K562 (cell line): Measurements from ENCODE around the gene DLK2. TPM values are rescaled to one million over a fixed set of nuclear protein-coding genes. Genes with fewer than 3 reads are reported as not detected.

Experiments used
- ATAC-seq: fragments of 200-7000 bp; cut with Tn5 transposase; 3 replicates; pipeline ENCODE4 v1.9.1; 2020; ENCODE audit warnings: moderate library complexity
- BruUV-seq: library from RNA; stranded (reverse); fragments of 400-500 nt; replicated peaks from 2 replicates; lab custom pipeline; 2021; lab: Mats Ljungman, UMichigan
- CTCF ChIA-PET: fragments of 300-600 bp; formaldehyde crosslinking; extraction: SDS; loops from one replicate; lab custom pipeline; 2021; ENCODE audit warnings: low intra/inter-chr PET ratio; lab: Yijun Ruan, JAX
- POLR2A ChIA-PET: fragments of 300-600, 350-650 bp; sonication (Branson Sonifier 250); formaldehyde crosslinking; extraction: SDS; loops from one replicate; lab custom pipeline; 2021; ENCODE audit warnings: antibody characterized with exemption, inconsistent platforms; lab: Yijun Ruan, JAX
- DNase-seq, 4 experiments: peaks; one replicate each; pipeline versions ENCODE4 v3.0.0 to v3.0.0-alpha.2; 2011 to 2018; ENCODE audit warnings: low spot score in 3 of 4, mixed read lengths in 3 of 4; ENCODE audit errors: extremely low read depth in 1 of 4
- FAIRE-seq: peaks from 2 replicates; lab custom pipeline; 2011; peaks lifted over from hg19 to GRCh38; lab: Jason Lieb, UNC
- H2AFZ ChIP-seq: 2 replicates; pipeline ENCODE4 v1.6.0; 2011; ENCODE audit warnings: low read depth, low read length, control low read depth, inconsistent platforms
- H3K27ac ChIP-seq: fragments of 200-600 bp; 3 replicates; pipeline ENCODE4 v1.8.0; 2011; ENCODE audit warnings: low read depth, mild to moderate bottlenecking, control low read depth, inconsistent platforms, low read length, moderate library complexity, mixed read lengths; ENCODE audit errors: extremely low read depth
- H3K27me3 ChIP-seq, 2 experiments: fragments of 300-600 bp in 1 of 2; 2 replicates in 1 of 2; 3 replicates in 1 of 2; pipeline versions ENCODE4 v1.6.0 to v1.8.0; 2011; ENCODE audit warnings: inconsistent platforms in 2 of 2, low read length in 2 of 2, mild to moderate bottlenecking in 1 of 2, mixed read lengths in 1 of 2, moderate library complexity in 1 of 2; ENCODE audit not compliant: control insufficient read depth in 2 of 2, insufficient read depth in 2 of 2
- H3K36me3 ChIP-seq: fragments of 300-600 bp; 3 replicates; pipeline ENCODE4 v1.8.0; 2011; ENCODE audit warnings: mild to moderate bottlenecking, low read length, inconsistent platforms; ENCODE audit not compliant: control insufficient read depth, insufficient read depth
- H3K4me1 ChIP-seq, 2 experiments: fragments of 200-600 bp in 1 of 2; replicated peaks in 1 of 2; 2 replicates in 1 of 2; 3 replicates in 1 of 2; pipeline versions ENCODE4 v1.5.1 to v1.8.0; 2011; ENCODE audit warnings: inconsistent platforms in 2 of 2, low read length in 2 of 2, mild to moderate bottlenecking in 1 of 2, mixed read lengths in 1 of 2, moderate library complexity in 1 of 2; ENCODE audit not compliant: control insufficient read depth in 2 of 2, insufficient read depth in 2 of 2
- H3K4me2 ChIP-seq: 2 replicates; pipeline ENCODE4 v1.6.1; 2011; ENCODE audit warnings: low read length, control low read depth, inconsistent platforms, mixed read lengths; ENCODE audit not compliant: insufficient read depth
- H3K4me3 ChIP-seq: fragments of 200-600 bp; sonication (generic), shearing (Covaris generic); 2 replicates; pipeline ENCODE4 v1.5.1; 2016; ENCODE audit warnings: control low read depth, inconsistent platforms
- H3K79me2 ChIP-seq: fragments of 200-600 bp; 3 replicates; pipeline ENCODE4 v1.8.0; 2011; ENCODE audit warnings: low read length, inconsistent platforms; ENCODE audit not compliant: control insufficient read depth, insufficient read depth
- H3K9ac ChIP-seq, 2 experiments: 2 replicates each; pipeline versions ENCODE4 v1.6.0 to v1.6.1; 2011; ENCODE audit warnings: low read depth in 2 of 2, low read length in 2 of 2, control low read depth in 1 of 2, inconsistent platforms in 1 of 2, mild to moderate bottlenecking in 1 of 2, mixed read lengths in 1 of 2; ENCODE audit not compliant: insufficient read depth in 1 of 2
- H3K9me1 ChIP-seq: one replicate; pipeline ENCODE4 v1.6.0; 2011; ENCODE audit warnings: inconsistent platforms, mild to moderate bottlenecking, low read length, moderate library complexity; ENCODE audit not compliant: control insufficient read depth, insufficient read depth
- H3K9me3 ChIP-seq: replicated peaks from 2 replicates; pipeline ENCODE4 v1.5.1; 2011; ENCODE audit warnings: low read depth, low read length, inconsistent platforms; ENCODE audit not compliant: control insufficient read depth, insufficient read depth
- H4K20me1 ChIP-seq: replicated peaks from 2 replicates; pipeline ENCODE4 v1.6.1; 2011; ENCODE audit warnings: low read length, inconsistent platforms, mixed read lengths; ENCODE audit not compliant: control insufficient read depth, insufficient read depth
- BMI1 ChIP-seq: fragments of 150-350 bp; IDR thresholded peaks from 2 replicates; pipeline ENCODE4 v1.6.1; 2014; ENCODE audit warnings: low read length
- CEBPG ChIP-seq, 3 experiments: fragments of 200-800 bp in 1 of 3; sonication (Bioruptor generic) in 1 of 3; sonication (generic) in 1 of 3; formaldehyde crosslinking in 1 of 3; IDR thresholded peaks in 2 of 3; conservative IDR thresholded peaks in 1 of 3; 2 replicates each; pipeline versions ENCODE4 v1.6.1 to v1.8.0; 2016 to 2022; ENCODE audit warnings: missing compliant biosample characterization in 2 of 3, missing genetic modification characterization in 2 of 3, mild to moderate bottlenecking in 1 of 3, missing genetic modification reagents in 1 of 3
- ELK1 ChIP-seq: sonication (generic); formaldehyde crosslinking; IDR thresholded peaks from 2 replicates; pipeline ENCODE4 v1.8.1; 2022; ENCODE audit warnings: missing genetic modification reagents
- FOXJ2 ChIP-seq: fragments of 200-800 bp; sonication (Bioruptor generic); IDR thresholded peaks from 2 replicates; pipeline ENCODE4 v1.6.1; 2016; ENCODE audit warnings: missing genetic modification characterization, missing compliant biosample characterization
- FOXK2 ChIP-seq, 2 experiments: fragments of 450-650 bp; IDR thresholded peaks in 1 of 2; conservative IDR thresholded peaks in 1 of 2; 2 replicates each; pipeline ENCODE4 v1.6.1; 2016; ENCODE audit warnings: low read depth in 2 of 2, mild to moderate bottlenecking in 1 of 2
- GTF3C2 ChIP-seq: IDR thresholded peaks from 3 replicates; pipeline ENCODE4 v1.6.1; 2011; ENCODE audit warnings: borderline replicate concordance, mild to moderate bottlenecking, moderate library complexity; ENCODE audit not compliant: insufficient read length; ENCODE audit errors: extremely low read depth
- HLTF ChIP-seq: fragments of 450-650 bp; IDR thresholded peaks from 2 replicates; pipeline ENCODE4 v1.6.1; 2016
- HNRNPK ChIP-seq: fragments of 200-400 bp; formaldehyde crosslinking; IDR thresholded peaks from one replicate; pipeline ENCODE4 v1.6.1; 2018; ENCODE audit warnings: mild to moderate bottlenecking, low read depth, low read length; ENCODE audit not compliant: poor library complexity, severe bottlenecking
- HNRNPL ChIP-seq: fragments of 200-400 bp; formaldehyde crosslinking; IDR thresholded peaks from 2 replicates; pipeline ENCODE4 v1.6.1; 2017; ENCODE audit warnings: low read depth, mild to moderate bottlenecking, low read length
- HSF4 ChIP-seq: fragments of 250-450 bp; sonication (Bioruptor Pico); IDR thresholded peaks from 2 replicates; pipeline ENCODE4 v2.1.2; 2022; ENCODE audit warnings: mild to moderate bottlenecking, moderate library complexity, borderline replicate concordance
- KDM2B ChIP-seq: fragments of 250-450 bp; sonication (Bioruptor Pico); IDR thresholded peaks from 2 replicates; pipeline ENCODE4 v1.8.0; 2021; ENCODE audit warnings: mild to moderate bottlenecking, moderate library complexity
- LARP7 ChIP-seq: fragments of 450-650 bp; IDR thresholded peaks from 2 replicates; pipeline ENCODE4 v1.6.1; 2016
- PYGO2 ChIP-seq: fragments of 450-650 bp; IDR thresholded peaks from 2 replicates; pipeline ENCODE4 v1.6.1; 2016; ENCODE audit warnings: mild to moderate bottlenecking, missing genetic modification characterization, moderate library complexity, missing compliant biosample characterization
- XRCC5 ChIP-seq: fragments of 200-400 bp; formaldehyde crosslinking; IDR thresholded peaks from 2 replicates; pipeline ENCODE4 v1.6.1; 2017; ENCODE audit warnings: low read depth, mild to moderate bottlenecking, low read length
- ZNF507 ChIP-seq: conservative IDR thresholded peaks from 2 replicates; pipeline ENCODE4 v1.6.1; 2017; ENCODE audit warnings: missing genetic modification characterization, missing compliant biosample characterization
- ZNF668 ChIP-seq: fragments of 250-450 bp; sonication (Bioruptor Pico); IDR thresholded peaks from 2 replicates; pipeline ENCODE4 v1.8.0; 2022; ENCODE audit warnings: mild to moderate bottlenecking, inconsistent platforms
- ZNF699 ChIP-seq: fragments of 250-450 bp; sonication (Bioruptor Pico); IDR thresholded peaks from 2 replicates; pipeline ENCODE4 v1.8.0; 2021; ENCODE audit warnings: mild to moderate bottlenecking, moderate library complexity; ENCODE audit not compliant: insufficient replicate concordance
- WGBS: fragments of 100-300 bp; shearing (Covaris generic); methylation state at CpG from one replicate; pipeline ENCODE4 v1.1.6; 2016; ENCODE audit warnings: low coverage, mixed read lengths; ENCODE audit not compliant: insufficient coverage; ENCODE audit errors: missing lambda C conversion rate; 5-methylcytosine and 5-hydroxymethylcytosine counted together
- in situ Hi-C: fragments of 300-500 bp; cut with MboI; formaldehyde crosslinking; loops from 4 replicates; pipeline ENCODE4 v1.15.0; 2018; ENCODE audit warnings: inconsistent platforms, mixed read lengths
- intact Hi-C: fragments of 100-400 bp; cut with micrococcal nuclease; formaldehyde crosslinking; loops from 2 replicates; pipeline ENCODE4 v1.14.2; 2022
- polyA plus RNA-seq, 8 experiments: library from polyadenylated mRNA; depleted of rRNA in 4 of 8; stranded (reverse) in 5 of 8; unstranded in 3 of 8; fragments of >200 nt; fragmentation: Nextera tagmentation in 2 of 8; fragmentation: Illumina TruSeq in 1 of 8; extraction: Ambion mirVana in 2 of 8; extraction: Trizol in 1 of 8; gene quantifications; 2 replicates each; pipeline versions ENCODE4 v1.2.1 to v1.2.3, GENCODE V29; 2011 to 2014; ENCODE audit warnings: inconsistent platforms in 1 of 8, missing spikeins in 1 of 8
- total RNA-seq, 7 experiments: library from RNA; depleted of rRNA in 6 of 7; stranded (reverse); fragments of >200 nt in 6 of 7; fragmentation: Illumina TruSeq in 2 of 7; extraction: Trizol in 2 of 7; gene quantifications; 2 replicates each; pipeline versions ENCODE4 v1.2.1 to v1.2.3, GENCODE V29; 2011 to 2021; ENCODE audit warnings: low replicate concordance in 1 of 7
- TF ChIP-seq, protein P1 (sequence below): fragments of 450-650 bp; formaldehyde crosslinking; IDR thresholded peaks from 2 replicates; pipeline ENCODE4 v1.4.0; 2020; ENCODE audit warnings: mild to moderate bottlenecking, moderate library complexity

DLK2 gene
- total and polyA plus RNA-seq, 9 of the 15 experiments (the other 6 are each of a cell fraction or from before 2014, with no cell fraction given): 0.11 to 0.53 (median 0.29) TPM; not detected in 3

DNA sequence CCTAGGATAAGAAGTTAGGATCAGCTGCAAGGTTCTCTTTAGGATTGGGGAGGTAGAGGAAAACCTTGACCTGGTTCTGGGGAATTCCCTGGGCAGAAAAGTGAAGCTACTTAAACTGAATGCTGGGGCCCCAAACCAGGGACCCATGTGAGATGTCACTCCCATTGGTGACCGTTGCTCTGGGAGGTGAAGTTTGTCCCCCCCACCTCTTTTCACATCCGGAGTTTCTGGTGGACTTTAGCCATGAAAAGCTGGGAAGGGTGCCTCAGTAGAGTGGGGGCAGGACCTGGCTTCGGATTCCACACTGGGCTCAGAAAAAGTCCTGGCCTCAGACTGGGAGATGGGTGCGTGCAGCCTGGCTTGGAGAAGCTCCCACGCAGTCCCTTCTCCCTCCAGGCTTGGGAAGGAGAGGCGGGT, 35.2 kb upstream of the DLK2 start:
- no peak for FAIRE-seq
- 64% methylated on average over 6 of the region's 6 CpGs for WGBS
- no peak for ATAC-seq
- TF ChIP-seq FOXK2 (conservative IDR thresholded peaks at IDR 0.05 in 1 of 2, IDR thresholded peaks at IDR 0.05 in 1 of 2; ENCODE audit: low read depth in 2 of 2): no peak
- no peak for TF ChIP-seq ZNF668 (CRISPR knock-in tag)
- no peak for TF ChIP-seq LARP7
- no peak for TF ChIP-seq HNRNPK
- TF ChIP-seq, protein P1, sequence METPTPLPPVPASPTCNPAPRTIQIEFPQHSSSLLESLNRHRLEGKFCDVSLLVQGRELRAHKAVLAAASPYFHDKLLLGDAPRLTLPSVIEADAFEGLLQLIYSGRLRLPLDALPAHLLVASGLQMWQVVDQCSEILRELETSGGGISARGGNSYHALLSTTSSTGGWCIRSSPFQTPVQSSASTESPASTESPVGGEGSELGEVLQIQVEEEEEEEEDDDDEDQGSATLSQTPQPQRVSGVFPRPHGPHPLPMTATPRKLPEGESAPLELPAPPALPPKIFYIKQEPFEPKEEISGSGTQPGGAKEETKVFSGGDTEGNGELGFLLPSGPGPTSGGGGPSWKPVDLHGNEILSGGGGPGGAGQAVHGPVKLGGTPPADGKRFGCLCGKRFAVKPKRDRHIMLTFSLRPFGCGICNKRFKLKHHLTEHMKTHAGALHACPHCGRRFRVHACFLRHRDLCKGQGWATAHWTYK (CRISPR knock-in tag): no peak
- TF ChIP-seq ZNF699: no peak
- TF ChIP-seq HNRNPL: no peak
- no peak for TF ChIP-seq GTF3C2
- no peak for TF ChIP-seq XRCC5
- no peak for TF ChIP-seq ELK1
- TF ChIP-seq HLTF: no peak
- TF ChIP-seq BMI1: no peak
- no peak for TF ChIP-seq PYGO2 (tag)
- TF ChIP-seq HSF4: no peak
- no peak for TF ChIP-seq FOXJ2 (tag)
- no peak for TF ChIP-seq KDM2B (CRISPR knock-in tag)
- TF ChIP-seq CEBPG (CRISPR knock-in tag; IDR thresholded peaks at IDR 0.05): no peak
- no peak for TF ChIP-seq CEBPG (tag; conservative IDR thresholded peaks at IDR 0.05 in 1 of 2, IDR thresholded peaks at IDR 0.05 in 1 of 2)
- TF ChIP-seq ZNF507 (tag): no peak

More for the DNA sequence above, 35.2 kb upstream of the DLK2 start:
- DNase-seq: no peak
- CTCF ChIA-PET: no interaction called here
- no peak overlapping the region for H3K27ac ChIP-seq
- H3K4me1 ChIP-seq: peaks cover 16 to 27% of the 10 kb centered on the region in 2 experiments
- no peak overlapping the region for H2AFZ ChIP-seq
- H3K4me2 ChIP-seq: no peak overlapping the region
- H3K36me3 ChIP-seq: peaks cover 2% of the 10 kb centered on the region; the same call in 1 of the 3 replicates
- POLR2A ChIA-PET: interaction anchor here (0.6 to 8.5 kb wide), 4 partner anchors 12 to 502 kb away, joined by 3 to 54 read pairs (median 14); partner anchors contain the start of genes LRRC73 and TJAP1
- in situ Hi-C loops (loop anchor here (5.0 kb wide), 1 partner anchor 228 kb away; no protein-coding TSS in a partner anchor), intact Hi-C loops (no loop called here)
- no peaks in the 10 kb centered on the region for H3K9me3 ChIP-seq
- no peaks in the 10 kb centered on the region for H3K27me3 ChIP-seq
- no TSS peak for BruUV-seq
- H4K20me1 ChIP-seq: peaks cover 24% of the 10 kb centered on the region
- H3K79me2 ChIP-seq: 0 out of 3 replicates have a peak, but pooled peaks cover 3% of the 10 kb centered on the region
- no peak overlapping the region for H3K9ac ChIP-seq
- H3K4me3 ChIP-seq: no peak overlapping the region
- no peaks in the 10 kb centered on the region for H3K9me1 ChIP-seq
